Stimulated activated CD4-positive, alpha-beta T cell treated with anti-CD3 and anti-CD28 coated beads, Interleukin-15, amount 100 ng/mL, for 24 hours (primary cell): ENCODE data around the gene SYCP2.

Source experiments
- DNase-seq: peaks from one replicate; pipeline ENCODE4 v3.0.0-alpha.2; 2020

The SYCP2 gene

GRCh38 chr20:59940129-59940955, 6.9 kb upstream of the SYCP2 start, which contains the start of the genes FAM217B and PPP1R3D:
FAM217B (plus strand) TSS chr20:59940389; CDS start chr20:59943944, 3,555 bp downstream.
PPP1R3D (minus strand) TSS chr20:59940305; CDS start chr20:59939931, 374 bp downstream.
- DNase-seq: peak; percentile 95

GRCh38 chr20:59939879-59940128, 6.4 kb upstream of the SYCP2 start:
- DNase-seq: no peak

DNA sequence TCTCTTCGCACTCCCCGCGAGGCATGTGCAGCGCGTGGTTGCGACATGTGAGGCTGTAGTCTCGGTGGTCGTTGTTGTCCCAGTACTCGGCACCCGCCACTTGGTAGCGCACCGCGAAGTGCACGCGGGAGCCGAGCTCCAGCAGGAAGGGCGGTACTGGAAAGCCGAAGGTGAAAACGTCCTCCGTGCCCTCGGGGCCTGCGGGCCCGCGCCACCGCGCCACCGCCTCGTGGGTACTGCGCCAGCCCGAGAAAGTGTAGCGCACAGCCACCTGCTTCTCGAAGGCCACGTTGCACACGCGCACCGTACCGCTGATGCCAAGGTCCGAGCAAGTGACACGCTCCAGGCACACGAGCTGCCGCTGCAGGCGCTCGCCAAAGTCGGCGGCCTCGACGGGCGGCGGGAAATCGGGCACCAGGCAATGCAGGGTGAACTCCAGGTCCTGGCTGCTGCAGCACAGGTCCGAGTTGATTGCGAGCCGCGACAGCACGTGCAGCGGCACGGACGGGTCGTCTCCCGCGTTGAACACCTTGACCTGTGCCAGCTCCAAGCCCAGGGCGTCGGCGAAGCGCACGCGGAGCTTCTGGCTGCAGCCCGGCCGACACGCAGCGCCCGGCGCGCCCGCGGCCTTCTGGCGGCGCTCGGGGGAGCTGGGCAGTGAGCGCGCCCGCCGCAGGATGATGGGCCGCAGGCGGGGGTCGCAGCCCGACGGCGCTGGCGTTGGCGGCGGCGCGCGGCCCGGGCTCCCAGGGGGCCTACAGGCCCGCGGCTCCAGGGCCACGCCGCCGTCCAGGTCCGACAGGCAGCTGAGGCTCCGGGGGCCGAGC, 5.8 kb upstream of the SYCP2 start:
- no peak for DNase-seq

- no peak for DNase-seq
These were observed 5.2 kb upstream of the SYCP2 start for GRCh38 chr20:59938696-59939051.

GRCh38 chr20:59938221-59938620, 4.8 kb upstream of the SYCP2 start:
- DNase-seq: no peak

DNA sequence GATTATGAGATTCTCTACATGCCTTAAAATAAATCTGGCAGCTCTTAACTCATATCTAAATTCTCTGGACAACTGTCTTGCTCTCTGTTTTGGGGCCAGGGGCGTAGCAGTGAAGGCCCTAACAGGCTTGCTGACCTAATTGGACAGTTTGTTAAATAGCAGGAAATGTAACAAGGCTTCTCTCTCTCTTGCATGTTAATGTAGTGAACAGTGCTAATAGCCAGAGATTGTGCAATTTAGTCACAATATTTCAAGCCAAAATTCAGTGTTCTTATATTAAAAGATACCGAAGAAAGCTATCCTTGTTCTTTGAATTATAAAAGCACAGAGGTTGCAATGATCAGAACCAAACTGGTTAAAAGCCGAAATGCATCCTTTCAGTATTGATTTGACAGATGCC, 3.7 kb upstream of the SYCP2 start:
- DNase-seq: no peak

DNA sequence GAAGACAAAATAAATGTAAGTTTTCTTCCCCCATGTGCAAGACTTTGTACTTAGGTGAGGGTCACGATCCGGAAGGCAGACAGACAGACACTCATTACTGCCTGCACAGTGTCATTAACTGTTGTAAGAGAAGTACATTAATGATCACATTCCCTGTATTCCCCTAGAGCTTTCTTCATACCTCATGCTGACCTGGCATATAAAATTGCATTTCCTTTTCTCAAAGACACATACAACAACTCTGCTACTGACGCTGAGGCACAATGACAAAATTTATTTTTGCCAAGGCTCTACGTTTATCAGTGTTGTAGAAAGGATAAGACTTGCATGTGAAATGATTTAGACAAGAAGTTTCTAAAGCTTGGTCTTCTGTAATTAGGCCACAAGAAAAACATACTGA, 3.0 kb upstream of the SYCP2 start:
- no peak for DNase-seq

- no peak for DNase-seq
These were observed 2.2 kb upstream of the SYCP2 start for GRCh38 chr20:59935457-59936185.

DNA sequence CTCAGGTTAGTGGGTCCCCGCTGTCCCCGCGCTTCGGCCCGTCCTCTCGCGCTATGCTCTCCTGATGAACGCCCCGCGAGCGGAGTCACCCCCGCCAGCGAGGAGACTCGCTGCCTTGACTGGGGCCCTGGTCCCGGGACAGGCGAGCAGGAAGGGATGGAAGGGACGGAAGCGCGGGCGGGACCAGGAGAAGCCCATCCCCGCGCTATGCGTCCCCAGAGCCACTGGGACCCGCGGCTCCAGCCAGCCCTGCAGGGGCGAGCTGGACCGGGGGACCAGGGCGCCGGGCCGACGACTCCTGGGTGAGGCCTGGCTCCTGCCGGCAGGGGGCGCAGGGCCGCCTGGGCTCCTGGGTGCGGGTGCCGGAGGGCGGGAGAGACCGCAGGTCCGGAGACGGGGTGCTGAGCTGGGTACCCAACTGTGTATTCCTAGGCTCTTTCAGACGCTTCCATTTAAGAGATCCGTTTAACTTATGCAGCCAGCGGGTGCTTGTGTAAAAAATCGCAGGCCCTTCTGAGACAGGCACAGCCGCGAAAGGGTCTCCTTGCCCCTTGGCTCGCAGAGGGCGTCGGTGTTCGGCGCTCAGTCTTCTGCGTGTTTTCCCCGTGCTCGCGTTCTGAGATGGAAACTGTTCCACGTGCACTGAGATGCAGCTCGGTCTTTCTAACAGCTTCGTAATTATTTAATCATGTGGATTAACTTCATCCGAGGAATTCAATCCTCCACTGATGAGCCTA, 580 bp upstream of the SYCP2 start:
- DNase-seq: peak; percentile 85

GRCh38 chr20:59932616-59933295, 681 bp downstream of the SYCP2 start:
- DNase-seq: no peak

DNA sequence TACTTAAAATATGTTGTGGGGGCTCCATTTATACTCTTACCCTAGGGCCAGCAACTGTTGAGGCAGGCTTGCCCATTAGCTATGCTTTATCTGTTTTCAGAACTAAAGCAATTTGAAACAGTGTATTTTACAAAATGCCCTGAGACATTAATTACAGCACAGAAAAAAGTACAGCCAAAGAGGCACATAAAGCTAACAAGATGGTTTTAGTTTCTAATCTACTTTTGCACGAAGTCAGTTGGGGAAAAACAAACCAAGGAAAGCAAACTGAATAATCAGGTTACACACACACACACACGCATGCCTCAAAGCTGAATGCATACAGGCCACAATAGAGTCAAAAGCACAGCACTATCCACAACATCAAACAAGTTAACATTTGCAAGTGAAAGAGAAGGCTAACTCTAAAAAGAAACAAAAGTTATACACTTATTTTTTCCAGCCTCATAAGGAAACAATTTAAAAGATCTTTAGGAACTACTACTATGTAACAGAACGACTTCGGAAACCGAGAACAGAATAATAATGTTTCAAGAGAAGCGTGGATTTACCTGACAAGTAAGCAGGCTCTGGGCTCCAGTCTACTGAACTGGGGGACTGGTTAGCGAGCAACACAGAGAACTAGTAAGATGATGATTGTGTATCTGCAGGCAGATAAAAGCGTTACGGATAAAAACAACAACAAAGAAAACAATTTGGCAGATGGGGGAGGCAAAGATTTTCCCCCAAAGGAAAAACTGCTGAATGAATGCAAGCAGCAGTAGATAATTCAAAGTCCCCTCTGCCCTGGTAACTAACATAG, 1.7 kb downstream of the SYCP2 start:
- peak; percentile 14 for DNase-seq

DNA sequence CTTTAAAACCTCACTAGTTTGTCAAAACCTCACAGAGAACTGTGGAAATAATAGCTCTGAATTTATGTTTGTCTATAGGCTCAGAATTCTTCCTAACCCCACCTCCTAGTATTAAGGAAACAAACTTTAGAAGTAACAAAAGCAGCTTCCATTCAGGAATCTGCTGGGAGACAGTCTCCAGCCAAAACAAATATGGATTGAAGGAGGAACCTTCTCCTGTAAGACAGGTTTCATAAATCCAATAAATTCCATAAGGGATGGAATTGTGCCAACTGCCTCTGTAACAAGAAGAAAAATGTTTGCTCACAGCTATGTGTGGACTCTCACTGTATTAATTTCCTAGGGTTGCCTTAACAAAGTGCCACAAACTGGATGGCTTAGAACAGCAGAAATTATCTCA, 7.5 kb downstream of the SYCP2 start:
- no peak for DNase-seq

DNA sequence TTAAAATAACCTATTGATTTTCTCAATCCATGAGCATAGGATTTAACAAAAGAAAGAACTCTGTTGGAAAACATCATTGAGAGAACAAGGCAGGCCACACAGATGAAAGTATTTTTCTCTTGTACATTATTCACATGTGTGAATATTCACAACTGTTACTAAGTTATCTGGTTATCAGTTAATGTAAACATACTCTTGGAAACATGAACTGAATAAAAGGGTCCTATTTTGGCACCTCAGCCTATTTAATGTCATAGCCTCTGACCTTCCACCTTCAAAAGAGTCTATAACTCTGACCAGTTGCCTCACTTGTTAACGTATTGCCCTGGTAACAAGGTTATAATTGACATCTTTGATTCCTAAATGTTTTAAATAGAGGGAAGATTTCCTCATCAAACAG, 8.1 kb downstream of the SYCP2 start:
- no peak for DNase-seq

DNA sequence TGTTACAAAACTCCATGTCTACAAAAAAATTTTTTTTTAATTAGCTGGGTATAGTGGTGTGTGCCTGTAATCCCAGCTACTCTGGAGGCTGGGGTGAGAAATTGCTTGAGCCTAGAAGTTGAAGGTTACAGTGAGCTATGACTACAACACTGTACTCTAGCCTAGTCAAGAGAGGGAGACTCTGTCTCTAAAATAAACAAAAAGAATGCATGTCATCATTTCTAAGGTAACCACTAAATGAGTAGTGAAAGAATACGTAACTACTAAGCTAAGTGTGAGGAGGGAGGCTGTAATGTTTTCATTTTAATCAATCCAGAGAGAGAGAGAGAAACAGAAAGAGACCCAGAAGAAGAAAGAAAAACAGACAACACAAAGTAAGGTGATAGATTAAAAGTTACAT, 9.9 kb downstream of the SYCP2 start:
- no peak for DNase-seq

DNA sequence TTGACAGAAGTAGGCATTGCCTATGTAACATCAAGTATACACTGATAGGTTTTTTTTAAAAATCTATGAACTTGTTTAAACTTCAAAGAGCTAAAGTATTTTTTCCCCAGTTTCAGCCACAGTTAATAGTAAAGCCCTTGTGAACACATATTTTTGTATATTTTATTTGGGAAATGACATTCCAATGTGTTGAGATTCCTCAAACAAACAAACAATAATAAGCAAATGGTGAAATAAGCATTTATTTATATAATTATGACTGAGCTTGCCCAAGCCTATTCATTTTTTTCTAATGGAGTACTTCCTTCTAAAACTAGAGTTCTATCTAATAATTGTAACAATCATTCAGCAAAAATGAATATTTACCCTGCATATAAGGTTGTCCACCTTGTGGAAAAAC, 12.5 kb downstream of the SYCP2 start:
- DNase-seq: no peak

- DNase-seq: no peak
These were observed 20.8 kb downstream of the SYCP2 start for GRCh38 chr20:59912609-59913008.

DNA sequence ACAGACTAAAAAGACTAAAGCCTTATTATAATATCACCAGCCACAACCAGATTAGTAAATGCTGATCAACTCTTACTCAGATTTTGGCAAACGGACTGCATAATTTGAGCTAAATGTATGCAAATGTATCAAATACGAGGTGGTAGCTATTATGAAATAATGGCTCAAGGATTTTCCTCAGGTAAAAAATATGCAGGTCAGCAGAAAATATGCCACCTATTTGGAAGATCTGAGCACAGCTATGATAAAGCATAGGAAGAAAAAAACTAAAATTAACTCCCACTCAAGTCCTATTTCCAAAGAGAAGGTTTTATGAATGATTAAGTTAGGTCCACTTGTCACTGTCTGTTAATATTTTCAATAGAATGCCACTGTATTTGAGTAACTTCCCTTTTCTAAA, 22.4 kb downstream of the SYCP2 start:
- DNase-seq: no peak

- DNase-seq: no peak
These were observed 24.6 kb downstream of the SYCP2 start for GRCh38 chr20:59908855-59909254.

DNA sequence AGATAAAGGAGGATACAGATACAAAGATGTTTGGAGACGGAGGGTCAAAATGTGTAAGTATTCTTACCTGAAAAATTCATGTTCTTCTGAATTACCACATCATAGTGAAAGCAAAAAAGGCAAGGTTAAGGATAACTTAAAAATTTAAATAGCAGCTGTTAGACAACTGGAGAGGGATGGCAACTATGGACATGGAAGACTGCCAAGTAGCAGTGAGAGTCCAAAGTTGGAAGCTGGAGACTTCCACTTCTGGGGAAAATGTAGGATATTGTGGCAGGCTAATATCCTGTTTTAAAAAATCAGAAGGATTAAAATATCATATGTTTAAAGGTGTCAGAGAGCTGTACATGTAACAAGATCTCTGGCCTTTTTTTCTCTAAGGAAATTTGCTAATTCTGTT, 29.8 kb downstream of the SYCP2 start:
- no peak for DNase-seq

DNA sequence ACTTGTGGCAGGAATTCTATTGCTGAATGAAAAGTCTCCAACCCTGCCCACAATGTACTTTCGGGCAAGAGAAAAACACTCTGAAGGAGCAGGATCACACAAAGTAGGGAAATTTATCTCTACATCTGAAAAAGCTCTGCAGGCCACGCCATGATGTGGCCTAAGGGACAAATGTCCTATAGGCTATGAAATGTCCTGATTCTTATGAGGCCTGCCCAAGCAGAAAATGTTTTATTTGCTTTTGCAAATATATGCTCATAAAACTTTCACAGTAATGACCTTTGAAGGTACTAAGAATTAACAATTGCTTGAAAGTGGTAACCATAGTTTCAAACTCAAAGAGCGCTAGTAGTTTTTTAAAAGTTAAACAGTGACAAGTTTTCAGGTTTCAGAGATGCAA, 31.0 kb downstream of the SYCP2 start:
- DNase-seq: no peak

- DNase-seq: no peak
These were observed 37.5 kb downstream of the SYCP2 start for GRCh38 chr20:59895908-59896307.

- DNase-seq: no peak
These were observed 41.9 kb downstream of the SYCP2 start for GRCh38 chr20:59891581-59891980.
